OCI-LY1 (cell line): Measurements from ENCODE around the gene VN1R5.

Source experiments
- CTCF ChIP-seq: fragments of 200-600 bp; sonication (generic), shearing (Covaris generic); IDR thresholded peaks from 2 replicates; pipeline ENCODE4 v1.5.1; 2017; ENCODE audit warnings: mild to moderate bottlenecking, antibody characterized with exemption, low read length, moderate library complexity, mixed read lengths
- EZH2 ChIP-seq: fragments of 200-600 bp; sonication (generic), shearing (Covaris generic); IDR thresholded peaks from 2 replicates; pipeline ENCODE4 v1.8.0; 2017; ENCODE audit warnings: borderline replicate concordance, mixed run types, mild to moderate bottlenecking, antibody characterized with exemption, low read length, moderate library complexity, mixed read lengths

- TF ChIP-seq CTCF (no peak), EZH2 (no peak)
These were observed 30.3 kb downstream of the VN1R5 start for GRCh38 chr1:247286134-247286670.
